ENCODE measurements around the gene ABCD1.

Gene ABCD1

DNA sequence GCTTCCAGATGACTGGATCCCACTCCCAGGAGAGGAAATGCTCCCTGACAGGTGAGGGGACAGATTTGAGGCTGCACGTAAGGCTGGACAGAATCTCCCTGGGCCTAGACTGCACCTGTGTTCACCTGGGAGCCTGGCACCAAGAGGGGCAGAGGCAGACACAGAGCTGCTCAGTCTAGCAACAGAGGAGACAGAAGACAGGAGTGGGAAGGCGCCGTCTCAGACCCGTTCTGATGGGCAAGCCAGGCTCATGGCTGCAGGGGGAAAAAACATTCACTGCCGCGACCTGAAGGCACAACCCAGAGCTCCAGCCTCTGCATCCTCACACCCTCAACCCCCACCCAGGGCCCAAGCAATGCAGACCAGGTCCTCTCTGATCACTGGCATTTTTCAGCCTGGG lies 17.2 kb upstream of the ABCD1 start:
- TF ChIP-seq, protein P1, sequence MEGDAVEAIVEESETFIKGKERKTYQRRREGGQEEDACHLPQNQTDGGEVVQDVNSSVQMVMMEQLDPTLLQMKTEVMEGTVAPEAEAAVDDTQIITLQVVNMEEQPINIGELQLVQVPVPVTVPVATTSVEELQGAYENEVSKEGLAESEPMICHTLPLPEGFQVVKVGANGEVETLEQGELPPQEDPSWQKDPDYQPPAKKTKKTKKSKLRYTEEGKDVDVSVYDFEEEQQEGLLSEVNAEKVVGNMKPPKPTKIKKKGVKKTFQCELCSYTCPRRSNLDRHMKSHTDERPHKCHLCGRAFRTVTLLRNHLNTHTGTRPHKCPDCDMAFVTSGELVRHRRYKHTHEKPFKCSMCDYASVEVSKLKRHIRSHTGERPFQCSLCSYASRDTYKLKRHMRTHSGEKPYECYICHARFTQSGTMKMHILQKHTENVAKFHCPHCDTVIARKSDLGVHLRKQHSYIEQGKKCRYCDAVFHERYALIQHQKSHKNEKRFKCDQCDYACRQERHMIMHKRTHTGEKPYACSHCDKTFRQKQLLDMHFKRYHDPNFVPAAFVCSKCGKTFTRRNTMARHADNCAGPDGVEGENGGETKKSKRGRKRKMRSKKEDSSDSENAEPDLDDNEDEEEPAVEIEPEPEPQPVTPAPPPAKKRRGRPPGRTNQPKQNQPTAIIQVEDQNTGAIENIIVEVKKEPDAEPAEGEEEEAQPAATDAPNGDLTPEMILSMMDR (IDR thresholded peaks at IDR 0.05; ENCODE audit: unreplicated experiment in 3 of 3) = no peak
- H3K9me3 Mint-ChIP-seq = peaks cover 16% of the 10 kb centered on the region
- H3K27me3 Mint-ChIP-seq (ENCODE audit: low read depth) = no peaks in the 10 kb centered on the region
- peak overlapping the region in 1 of 3 experiments; percentile 26 for H3K4me3 Mint-ChIP-seq
- peaks cover 19% of the 10 kb centered on the region for H3K36me3 Mint-ChIP-seq (ENCODE audit: low read depth)
- peaks cover 30% of the 10 kb centered on the region for H3K4me1 Mint-ChIP-seq
- H3K27ac Mint-ChIP-seq = peak overlapping the region in 1 of 3 experiments; percentile 82

DNA sequence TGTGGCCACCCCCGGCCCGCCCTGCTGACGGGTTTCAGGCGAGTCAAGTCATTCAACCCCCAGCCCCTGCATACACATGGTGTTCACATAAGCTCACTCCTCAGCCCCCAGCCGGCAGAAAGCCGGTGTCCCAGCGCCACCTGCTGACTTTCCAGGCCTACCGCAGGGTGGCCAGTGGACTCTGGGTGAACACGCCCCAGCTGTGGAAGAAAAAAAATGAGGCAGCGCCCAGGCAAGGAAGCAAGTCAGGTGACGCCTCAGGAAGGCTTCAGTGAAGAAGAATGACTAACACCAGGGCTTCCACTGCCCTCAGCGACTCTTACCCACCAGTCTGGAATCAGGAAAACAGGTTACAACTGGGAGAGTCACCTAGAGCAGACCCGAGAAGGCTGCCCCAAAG lies 16.2 kb upstream of the ABCD1 start:
- H3K4me3 Mint-ChIP-seq = no peak overlapping the region
- peak overlapping the region in 2 of 3 experiments; percentile 67 to 82 for H3K27ac Mint-ChIP-seq
- peaks cover 20% of the 10 kb centered on the region for H3K9me3 Mint-ChIP-seq
- TF ChIP-seq, protein P1 (IDR thresholded peaks at IDR 0.05; ENCODE audit: unreplicated experiment in 3 of 3) = peak; percentile 50 to 69 (median 56)
- H3K4me1 Mint-ChIP-seq = peaks cover 30% of the 10 kb centered on the region
- H3K36me3 Mint-ChIP-seq (ENCODE audit: low read depth) = peaks cover 23% of the 10 kb centered on the region
- H3K27me3 Mint-ChIP-seq (ENCODE audit: low read depth) = no peaks in the 10 kb centered on the region

DNA sequence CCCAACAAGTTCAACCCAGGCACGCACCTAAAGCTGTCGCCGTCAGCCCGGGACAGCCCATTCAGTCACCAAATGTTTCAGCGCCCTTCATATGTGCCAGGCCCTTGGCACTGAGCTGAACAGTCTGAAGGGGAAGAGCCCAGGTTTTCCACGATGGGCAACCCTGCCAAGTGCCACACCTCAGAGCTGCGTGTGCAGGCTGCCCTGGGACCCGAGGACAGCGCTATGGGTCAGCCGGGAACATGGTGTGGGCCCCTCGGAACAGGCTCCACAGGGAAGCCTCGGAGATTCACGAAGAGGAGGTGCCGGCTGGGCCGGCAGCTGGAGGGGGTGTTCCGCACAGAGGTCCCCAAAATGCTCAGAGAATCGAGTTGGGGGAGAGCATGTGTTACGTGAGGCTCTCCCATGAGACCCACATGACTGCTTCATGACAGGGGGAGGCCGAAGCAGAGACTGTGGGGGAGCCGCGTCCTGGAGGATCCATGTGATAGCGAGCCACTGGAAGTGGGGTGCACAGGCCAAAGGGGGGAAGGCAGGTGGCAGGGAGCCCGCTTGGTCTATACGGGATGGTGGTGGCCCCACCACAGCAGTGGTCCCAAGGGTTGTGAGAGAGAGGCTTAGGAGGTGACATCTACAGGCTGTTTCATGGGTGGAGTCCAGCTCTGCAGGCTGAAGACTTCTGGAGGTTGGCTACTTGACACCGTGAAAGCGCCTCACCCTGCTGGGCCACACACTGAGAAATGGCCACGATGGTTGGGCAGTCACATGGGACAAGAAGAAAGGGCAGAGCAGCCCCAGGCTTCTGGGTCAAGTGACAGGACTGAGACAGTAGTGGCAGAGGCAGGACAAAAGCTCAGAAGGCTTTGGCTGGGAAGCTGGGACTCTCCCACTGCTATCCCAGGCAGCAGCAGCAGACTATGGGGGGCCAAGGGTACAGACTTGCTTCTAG lies 14.7 kb upstream of the ABCD1 start:
- no peaks in the 10 kb centered on the region for H3K27me3 Mint-ChIP-seq (ENCODE audit: low read depth)
- no peak overlapping the region for H3K27ac Mint-ChIP-seq
- H3K9me3 Mint-ChIP-seq = peaks cover 14% of the 10 kb centered on the region
- H3K36me3 Mint-ChIP-seq (ENCODE audit: low read depth) = peaks cover 36% of the 10 kb centered on the region
- TF ChIP-seq, protein P1 (IDR thresholded peaks at IDR 0.05; ENCODE audit: unreplicated experiment in 3 of 3) = no peak
- peaks cover 25% of the 10 kb centered on the region for H3K4me1 Mint-ChIP-seq
- no peak overlapping the region for H3K4me3 Mint-ChIP-seq

DNA sequence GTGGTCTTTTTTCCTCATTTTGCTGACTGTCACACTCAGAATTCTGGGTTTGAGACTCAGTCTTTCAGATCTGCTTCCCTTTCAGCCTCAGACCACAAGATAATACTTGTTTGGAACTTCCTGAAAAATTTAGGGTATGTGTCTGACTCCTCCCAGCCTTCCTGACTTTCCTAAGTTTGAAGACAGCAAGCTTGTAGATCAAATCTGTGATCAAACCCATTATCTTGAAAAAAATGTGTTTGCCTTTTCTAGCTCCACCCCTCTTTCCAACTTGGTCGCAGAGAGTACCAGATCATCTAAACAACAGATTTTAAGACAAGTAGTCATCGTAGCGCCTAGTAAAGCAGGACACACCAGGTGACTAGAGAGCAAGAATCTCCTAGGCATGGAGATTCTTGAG lies 10.4 kb upstream of the ABCD1 start:
- TF ChIP-seq, protein P1 (IDR thresholded peaks at IDR 0.05; ENCODE audit: unreplicated experiment in 3 of 3) = no peak
- H3K4me1 Mint-ChIP-seq = no peaks in the 10 kb centered on the region

DNA sequence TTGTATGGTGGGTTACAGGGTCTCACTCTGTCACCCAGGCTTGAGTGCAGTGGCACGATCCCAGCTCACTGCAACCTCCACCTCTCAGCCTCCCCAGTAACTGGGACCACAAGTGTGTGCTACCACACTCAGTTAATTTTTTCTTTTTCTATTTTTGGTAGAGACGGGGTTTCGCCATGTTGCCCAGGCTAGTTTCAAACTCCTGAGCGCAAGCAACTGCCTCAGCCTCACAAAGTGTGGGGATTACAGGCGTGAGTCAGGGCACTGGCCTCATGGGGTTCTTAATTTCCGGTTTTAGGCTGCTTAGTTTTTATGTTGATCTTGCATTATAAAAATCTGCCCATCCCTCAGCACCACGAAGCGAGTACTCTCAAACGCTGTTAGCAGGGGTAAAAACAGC lies 7.2 kb upstream of the ABCD1 start:
- Mint-ChIP-seq H3K4me1 (peaks cover 5% of the 10 kb centered on the region), H3K4me3 (no peak overlapping the region), H3K27me3 (ENCODE audit: low read depth) (no peaks in the 10 kb centered on the region), H3K36me3 (ENCODE audit: low read depth) (peaks cover 62% of the 10 kb centered on the region), H3K9me3 (peaks cover 12% of the 10 kb centered on the region), H3K27ac (no peak overlapping the region)
- TF ChIP-seq, protein P1 (IDR thresholded peaks at IDR 0.05; ENCODE audit: unreplicated experiment in 3 of 3) = no peak

More for the DNA sequence above, 10.4 kb upstream of the ABCD1 start:
- Mint-ChIP-seq H3K27ac (no peak overlapping the region), H3K36me3 (ENCODE audit: low read depth) (peaks cover 50% of the 10 kb centered on the region), H3K4me3 (no peak overlapping the region), H3K9me3 (peaks cover 10% of the 10 kb centered on the region), H3K27me3 (ENCODE audit: low read depth) (no peaks in the 10 kb centered on the region)

Data from nephron (organoid).